GM10847 (cell line): ENCODE measurements around the gene HLCS.

Experiments
- POLR2A ChIP-seq: IDR thresholded peaks from 2 replicates; pipeline ENCODE4 v1.6.1; 2011; ENCODE audit not compliant: insufficient read length; ENCODE audit errors: extremely low read depth

Gene HLCS

GRCh38 chr21:36830100-36830499 lies 136.4 kb downstream of the HLCS start:
- no peak for TF ChIP-seq POLR2A

GRCh38 chr21:36828891-36829515 lies 137.5 kb downstream of the HLCS start:
- no peak for TF ChIP-seq POLR2A

- TF ChIP-seq POLR2A = no peak
Observed at GRCh38 chr21:36828208-36828607, 138.3 kb downstream of the HLCS start.

- TF ChIP-seq POLR2A = no peak
Observed at GRCh38 chr21:36825658-36826057, 140.8 kb downstream of the HLCS start.

- no peak for TF ChIP-seq POLR2A
Observed at GRCh38 chr21:36821032-36821299, 145.5 kb downstream of the HLCS start.

- TF ChIP-seq POLR2A = no peak
Observed at GRCh38 chr21:36820176-36821031, 146.1 kb downstream of the HLCS start.

- no peak for TF ChIP-seq POLR2A
Observed at GRCh38 chr21:36817732-36818450, 148.6 kb downstream of the HLCS start.

- no peak for TF ChIP-seq POLR2A
Observed at GRCh38 chr21:36816561-36817130, 149.8 kb downstream of the HLCS start.

GRCh38 chr21:36815284-36815683 lies 151.2 kb downstream of the HLCS start:
- no peak for TF ChIP-seq POLR2A

- TF ChIP-seq POLR2A = no peak
Observed at GRCh38 chr21:36813052-36813451, 153.4 kb downstream of the HLCS start.

- no peak for TF ChIP-seq POLR2A
Observed at GRCh38 chr21:36811762-36812161, 154.7 kb downstream of the HLCS start.

- TF ChIP-seq POLR2A = no peak
Observed at GRCh38 chr21:36810443-36810842, 156.0 kb downstream of the HLCS start.

GRCh38 chr21:36807422-36807928 lies 159.0 kb downstream of the HLCS start:
- TF ChIP-seq POLR2A = no peak

- TF ChIP-seq POLR2A = no peak
Observed at GRCh38 chr21:36806103-36806502, 160.4 kb downstream of the HLCS start.

GRCh38 chr21:36804874-36805611 lies 161.4 kb downstream of the HLCS start:
- TF ChIP-seq POLR2A = no peak
